ACHN (cell line): ENCODE data around the gene SIX5.

Experiments
- DNase-seq: peaks from one replicate; pipeline ENCODE4 v3.0.0-alpha.2; 2015
- in situ Hi-C: cut with HindIII; loops from 2 replicates; pipeline ENCODE4 v1.10.0; 2017; ENCODE audit warnings: low sequenced_read_pairs, low pct_ligation_motif_present, low pct_unique_long_range_greater_than_20kb

SIX5 gene

DNA sequence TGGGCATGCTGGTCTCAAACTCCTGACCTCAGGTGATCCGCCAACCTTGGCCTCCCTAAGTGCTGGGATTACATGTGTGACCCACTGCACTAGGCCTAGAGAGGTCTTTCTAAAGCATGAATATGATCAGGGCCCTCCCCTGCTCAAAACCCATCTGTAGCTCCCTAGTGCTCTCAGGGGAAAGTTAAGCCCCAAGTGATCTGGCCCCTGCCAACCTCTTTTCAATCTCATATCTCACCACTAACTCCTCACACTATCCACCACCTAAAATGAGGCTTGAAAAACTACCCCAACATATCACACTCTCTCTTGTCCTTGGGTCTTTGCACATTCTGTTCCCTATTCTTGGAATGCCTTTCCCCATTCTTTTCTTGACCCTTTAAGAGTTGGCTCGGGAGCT, 25.6 kb upstream of the SIX5 start:
- DNase-seq: no peak
- in situ Hi-C loops: no loop called here

DNA sequence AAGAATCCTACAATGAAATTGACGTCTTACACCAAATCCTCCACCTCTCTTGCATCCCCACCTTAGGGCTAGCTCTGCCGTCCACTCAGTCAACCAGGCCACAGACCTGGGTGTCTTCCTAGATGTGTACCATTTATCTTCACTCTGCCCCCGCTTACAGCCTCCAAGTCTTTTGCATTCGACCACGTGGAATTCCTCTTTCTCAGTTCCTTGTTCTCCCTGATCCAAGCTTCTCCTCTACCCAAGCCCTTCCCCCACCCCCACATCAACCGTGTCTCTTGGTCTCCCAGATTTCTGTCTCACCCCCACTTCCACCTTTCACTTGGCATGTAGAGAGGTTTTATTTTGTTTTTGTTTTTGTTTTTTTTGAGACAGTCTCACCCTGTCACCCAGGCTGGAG, 24.8 kb upstream of the SIX5 start:
- in situ Hi-C loops: no loop called here
- no peak for DNase-seq

DNA sequence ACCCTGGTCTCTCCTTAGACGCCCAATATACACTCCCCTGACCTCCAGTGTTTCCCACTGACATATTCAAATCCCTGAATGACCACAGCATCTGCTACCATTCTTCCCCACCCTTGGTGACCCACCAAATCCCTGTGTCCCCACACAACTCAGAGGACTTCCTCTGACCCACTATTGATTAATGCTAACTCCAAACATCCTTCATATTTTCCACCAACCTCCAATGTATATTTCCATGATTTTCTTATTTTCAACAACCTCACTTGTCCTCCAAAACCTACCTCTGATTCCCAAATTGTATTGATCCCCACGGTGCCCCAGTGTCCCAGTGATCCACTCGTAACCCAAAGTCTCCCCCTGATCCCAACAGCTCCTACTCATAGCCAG, 24.1 kb upstream of the SIX5 start:
- in situ Hi-C loops: no loop called here
- DNase-seq: no peak

DNA sequence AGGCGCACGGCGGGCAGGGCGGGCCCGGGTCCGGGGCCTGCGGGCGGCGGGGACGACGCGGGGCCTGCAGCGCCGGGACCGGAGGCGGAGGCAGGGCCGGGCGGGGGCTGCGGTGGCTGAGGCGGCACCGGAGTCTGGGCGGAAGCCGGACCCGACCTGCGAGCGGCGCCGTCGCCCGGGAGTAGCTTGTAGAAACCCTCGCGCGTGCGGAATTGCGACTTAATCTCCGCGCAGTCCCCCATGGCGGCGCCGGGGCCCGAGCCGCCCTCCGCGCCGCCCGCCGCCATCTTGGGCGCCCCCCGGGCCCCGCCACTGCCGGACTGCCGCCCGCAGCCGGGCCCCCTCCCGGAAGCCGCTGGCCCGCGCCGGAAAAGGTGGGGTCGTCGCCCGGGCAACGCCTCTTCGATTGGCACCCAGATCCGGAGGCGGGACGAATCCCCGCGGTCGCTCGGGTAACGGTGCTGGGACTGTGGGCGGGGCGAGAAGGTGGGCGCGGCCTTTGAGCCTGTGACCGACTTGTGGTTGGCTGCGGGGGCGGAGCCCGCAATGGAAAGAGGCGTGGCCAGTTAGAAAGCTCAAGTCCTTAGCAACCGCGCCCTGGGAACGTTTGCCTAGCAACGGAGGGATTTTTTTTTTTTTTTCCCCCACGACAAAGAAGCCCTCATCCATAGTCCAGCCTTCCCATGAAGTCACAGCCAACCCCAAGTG, 23.6 kb upstream of the SIX5 start, which contains the start of gene DMWD:
Gene DMWD (minus strand): TSS at position 376 of the 708 bp plus-strand sequence. CDS start 89 bp downstream, at position 287.
- DNase-seq: peak; percentile 96
- in situ Hi-C loops: no loop called here

DNA sequence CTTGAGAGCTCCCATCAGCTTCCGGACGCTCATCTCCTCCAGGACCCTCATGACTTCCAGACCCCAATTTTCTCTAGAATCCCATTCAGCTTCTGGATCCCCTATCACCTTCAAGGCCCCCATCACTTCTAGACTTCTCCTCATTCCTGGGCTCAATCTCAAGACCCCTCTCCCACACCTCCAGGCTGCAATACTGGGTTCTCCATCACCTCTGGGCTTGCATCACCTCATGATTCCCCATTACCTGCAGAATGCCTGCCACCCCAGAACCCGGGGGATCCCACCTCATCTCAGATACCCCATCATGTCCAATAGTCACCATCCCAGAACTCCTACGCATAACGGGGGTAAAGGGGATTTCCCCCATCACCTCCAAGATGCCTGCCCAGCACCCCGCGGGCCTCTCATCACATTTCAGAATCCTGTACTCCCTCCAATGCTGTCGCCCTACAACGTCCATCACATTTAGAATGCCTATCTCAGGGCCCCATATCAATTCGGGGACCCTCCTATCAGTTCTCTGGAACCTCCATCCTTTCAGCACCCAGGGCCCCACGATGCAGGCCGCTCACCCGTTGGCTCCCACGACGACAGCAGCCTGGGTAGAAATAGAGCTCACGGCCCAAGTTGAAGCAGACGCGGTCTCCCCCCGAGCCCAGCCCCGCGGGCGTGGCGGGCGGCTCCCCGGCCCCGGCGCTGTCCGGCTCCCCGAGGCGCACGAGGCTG, 22.9 kb upstream of the SIX5 start:
- DNase-seq: no peak
- in situ Hi-C loops: no loop called here

DNA sequence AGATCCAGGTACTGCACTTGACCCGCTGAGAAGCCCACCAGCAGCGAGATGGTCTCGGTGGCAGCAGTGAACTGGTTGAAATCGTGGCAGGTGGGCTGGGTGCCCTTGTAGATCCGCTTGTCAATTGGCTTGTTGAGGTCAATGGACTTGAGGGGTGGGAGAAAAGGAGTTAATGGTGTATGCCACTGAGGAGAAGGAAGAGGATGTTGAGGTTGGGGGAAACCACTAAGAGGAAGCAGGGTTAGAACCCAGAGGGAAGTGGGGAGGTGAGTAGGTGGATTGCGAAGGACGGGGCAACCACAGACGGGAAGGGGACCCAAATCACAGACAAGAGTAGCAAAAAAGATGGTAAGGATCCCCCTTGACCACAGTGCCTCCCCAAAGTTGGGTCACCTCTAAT, 21.9 kb upstream of the SIX5 start:
- in situ Hi-C loops: no loop called here
- DNase-seq: no peak

DNA sequence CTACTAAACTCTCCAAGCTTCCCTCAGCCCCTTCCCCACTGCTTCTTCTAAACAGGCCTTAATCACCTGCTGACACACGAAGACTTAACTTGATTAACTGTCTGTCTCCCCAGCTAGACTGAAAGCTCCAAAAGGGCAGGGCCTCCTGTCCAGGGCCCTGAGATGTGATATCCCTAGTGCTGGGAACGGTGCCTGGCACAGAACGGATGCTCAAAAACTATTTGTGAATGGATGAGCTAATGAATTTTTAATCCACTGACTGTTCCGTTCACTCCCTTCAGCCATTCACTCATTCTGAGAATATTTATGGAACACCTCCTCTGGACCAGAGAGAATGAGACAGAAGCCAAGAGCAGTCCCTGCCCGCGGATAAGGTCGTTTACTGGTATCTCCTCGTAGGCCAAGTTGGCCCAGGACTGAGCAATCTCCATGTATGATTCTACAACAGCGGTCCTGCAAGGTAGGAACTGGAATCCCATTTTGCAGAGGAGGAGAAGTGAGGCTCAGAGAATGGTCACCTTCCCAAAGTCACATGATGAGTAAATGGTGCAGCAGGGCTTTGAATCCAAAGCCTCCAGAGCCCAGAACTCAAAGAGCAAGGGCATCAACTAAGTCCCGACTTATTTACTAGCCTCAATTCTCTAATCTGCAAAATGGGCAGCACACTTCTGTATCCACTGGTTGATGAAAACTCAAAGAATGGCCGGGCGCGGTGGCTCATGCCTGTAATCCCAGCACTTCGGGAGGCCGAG, 20.2 kb upstream of the SIX5 start:
- DNase-seq: no peak
- in situ Hi-C loops: no loop called here

DNA sequence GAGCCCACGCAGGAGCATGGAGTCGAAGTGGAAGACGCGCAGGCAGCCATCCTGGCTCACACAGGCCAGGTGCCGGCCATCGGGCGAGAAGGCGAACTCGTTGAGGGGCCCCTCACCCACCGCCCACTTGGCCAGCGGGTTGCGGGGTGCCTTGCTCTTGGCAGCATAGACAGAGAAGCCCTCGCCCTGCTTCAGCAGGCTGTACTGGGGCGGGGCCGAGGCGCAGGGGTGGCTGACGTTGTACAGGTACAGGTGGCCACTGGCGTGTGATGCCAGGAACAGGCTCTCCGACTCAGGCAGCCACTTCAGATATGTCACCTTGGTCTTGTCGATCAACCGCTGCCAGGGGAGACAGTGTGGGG, 17.5 kb upstream of the SIX5 start:
- no peak for DNase-seq
- in situ Hi-C loops: no loop called here

DNA sequence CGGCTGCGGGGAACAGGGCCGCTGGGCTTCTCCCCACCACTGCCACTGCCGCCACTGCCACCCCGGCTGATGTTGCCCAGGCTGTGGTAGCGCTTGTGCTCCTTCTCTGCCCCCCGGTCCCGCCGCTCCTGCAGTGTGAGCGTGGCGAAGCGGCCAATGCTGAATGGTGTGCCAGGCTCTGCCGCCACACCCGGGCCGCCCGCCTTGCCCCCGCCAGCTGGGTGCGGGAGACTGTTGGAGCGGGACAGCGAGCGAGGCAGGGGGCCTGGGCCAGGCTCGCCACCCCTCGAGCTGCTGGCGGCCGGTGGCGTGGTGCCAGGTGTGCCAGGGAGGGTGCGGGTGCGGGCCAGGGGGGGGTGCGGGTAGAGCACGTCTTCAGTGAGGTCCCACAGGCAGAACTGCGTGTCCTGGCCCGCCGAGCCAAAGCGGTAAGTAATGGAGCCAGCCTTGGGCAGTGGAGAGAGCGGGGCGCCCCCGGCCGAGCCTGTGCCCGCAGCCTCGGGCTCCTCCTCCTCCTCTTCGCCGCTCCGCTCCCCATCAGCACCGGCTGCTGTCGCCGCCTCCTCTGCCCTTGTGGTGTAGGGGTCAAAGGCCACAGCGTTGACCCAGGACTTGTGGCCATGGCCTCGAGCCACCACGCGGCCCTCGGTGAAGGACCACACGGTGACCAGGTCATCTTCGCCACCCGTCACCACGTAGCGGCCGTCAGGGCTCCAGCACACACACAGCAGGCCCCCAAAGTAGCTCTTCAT, 16.9 kb upstream of the SIX5 start:
- in situ Hi-C loops: no loop called here
- DNase-seq: no peak

DNA sequence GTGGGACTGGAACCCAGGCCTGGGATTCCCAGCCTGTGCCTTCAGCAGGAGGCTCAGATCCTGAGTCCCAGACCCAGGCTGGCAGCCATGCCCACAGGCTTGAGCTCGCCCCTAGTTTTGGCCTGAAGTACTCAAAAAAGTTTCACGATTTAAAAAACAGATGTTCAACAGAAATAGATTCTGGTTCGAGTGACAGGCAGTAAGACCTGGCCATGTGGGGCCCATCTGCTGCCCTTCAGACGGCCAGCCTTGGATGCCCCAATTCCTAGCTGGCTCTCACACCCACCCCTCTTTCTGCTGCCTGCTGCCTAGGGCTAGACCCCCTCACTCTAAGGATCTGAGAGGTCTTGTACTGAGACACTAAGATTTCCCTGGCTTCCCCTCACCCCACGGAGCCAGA, 16.0 kb upstream of the SIX5 start:
- in situ Hi-C loops: no loop called here
- DNase-seq: no peak

DNA sequence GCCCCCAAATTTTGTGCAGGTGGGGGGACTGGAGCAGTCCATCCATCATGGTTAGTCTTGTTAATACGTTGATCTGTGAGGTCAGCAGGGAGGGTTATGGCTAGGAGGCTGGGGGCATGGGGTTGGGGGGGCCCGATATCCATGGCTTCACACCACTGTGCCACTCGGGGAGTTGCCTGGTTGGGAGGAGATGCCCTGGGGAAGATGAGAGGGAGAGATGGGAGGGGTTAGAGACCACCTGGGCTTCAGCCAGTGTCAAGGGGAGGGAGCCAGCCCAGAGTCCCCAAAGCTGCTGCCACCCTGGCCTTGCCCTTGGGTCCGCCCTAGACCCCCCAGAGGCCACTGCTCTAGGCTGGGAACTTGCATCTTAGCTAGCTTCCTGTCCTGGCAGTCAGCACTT, 15.0 kb upstream of the SIX5 start:
- in situ Hi-C loops: no loop called here
- no peak for DNase-seq

DNA sequence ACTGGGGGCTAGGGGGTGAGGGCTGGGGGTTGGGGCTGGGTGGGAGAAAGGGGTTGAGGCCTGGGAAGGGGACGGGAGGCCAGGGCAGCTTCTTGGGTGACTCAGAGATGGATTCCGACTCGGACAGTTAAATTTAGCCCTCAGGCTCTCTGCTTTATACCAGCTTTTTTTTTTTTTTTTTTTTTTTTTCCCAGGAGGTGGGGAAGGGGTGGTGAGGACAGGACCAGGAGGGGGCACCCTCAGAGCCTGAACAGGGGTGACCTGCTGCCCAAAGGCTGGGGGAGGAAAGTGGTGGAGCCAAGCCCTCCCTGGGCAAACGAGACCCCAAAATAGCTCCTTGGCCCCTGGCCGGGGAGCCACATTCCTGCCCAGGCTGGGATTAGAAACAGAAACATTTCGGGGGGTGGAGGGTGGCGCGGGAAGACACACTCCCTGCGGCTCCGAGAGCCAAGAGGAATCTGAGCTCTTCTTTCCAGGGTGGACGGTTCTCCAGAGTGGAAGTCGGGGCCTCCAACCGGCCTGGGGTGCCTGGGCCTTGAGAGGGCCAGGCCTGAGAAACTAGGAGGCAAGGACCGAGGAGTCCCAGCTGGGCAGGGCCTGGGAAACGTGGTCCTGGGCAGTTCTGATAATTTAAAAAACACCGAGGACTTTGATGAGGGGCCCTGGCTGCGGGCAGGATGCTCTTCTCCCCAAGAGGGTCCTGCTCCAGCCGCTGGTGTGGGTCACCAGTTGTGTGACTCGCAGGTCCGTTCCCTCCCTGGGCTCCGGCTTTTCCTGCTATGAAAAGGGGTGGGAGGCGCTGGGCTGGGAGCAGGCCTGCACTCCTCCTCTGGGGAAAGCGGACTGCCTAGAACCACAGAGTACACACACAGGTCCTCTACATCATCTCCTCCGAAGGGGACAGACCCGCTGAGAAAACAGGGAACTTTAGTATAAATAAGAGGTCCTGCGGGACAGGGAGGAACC, 14.1 kb upstream of the SIX5 start:
- peak; percentile 53 for DNase-seq
- in situ Hi-C loops: no loop called here

DNA sequence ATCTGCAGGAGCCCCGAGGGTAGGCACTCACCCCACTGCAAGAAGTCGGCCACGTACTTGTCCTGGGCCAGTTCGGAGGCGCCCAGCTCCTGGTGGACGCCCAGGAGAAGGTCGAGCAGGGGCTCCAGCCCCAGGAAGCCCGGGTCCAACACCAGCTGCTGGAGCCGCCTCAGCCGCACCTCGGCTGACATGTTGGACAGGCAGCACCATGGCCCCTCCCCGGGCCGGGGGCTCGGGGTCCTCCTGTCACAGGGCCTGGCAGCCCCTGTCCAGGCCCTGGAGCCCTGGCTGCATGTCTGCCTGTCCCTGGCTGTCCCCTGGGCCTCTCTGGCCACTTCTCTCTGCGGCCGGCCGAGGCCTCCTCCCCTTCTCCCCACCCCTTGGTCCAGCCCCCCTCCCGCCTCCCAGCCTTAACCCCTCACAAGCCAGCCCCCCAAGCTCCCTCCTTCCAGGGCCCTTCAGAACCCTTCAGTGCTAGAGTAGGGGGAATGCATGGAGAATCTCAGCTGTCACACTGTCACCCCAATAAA, 13.2 kb upstream of the SIX5 start, which contains the start of gene DMPK:
Gene DMPK (minus strand): TSS at position 329 of the 530 bp plus-strand sequence. CDS start 138 bp downstream, at position 191.
- in situ Hi-C loops: no loop called here
- DNase-seq: no peak

DNA sequence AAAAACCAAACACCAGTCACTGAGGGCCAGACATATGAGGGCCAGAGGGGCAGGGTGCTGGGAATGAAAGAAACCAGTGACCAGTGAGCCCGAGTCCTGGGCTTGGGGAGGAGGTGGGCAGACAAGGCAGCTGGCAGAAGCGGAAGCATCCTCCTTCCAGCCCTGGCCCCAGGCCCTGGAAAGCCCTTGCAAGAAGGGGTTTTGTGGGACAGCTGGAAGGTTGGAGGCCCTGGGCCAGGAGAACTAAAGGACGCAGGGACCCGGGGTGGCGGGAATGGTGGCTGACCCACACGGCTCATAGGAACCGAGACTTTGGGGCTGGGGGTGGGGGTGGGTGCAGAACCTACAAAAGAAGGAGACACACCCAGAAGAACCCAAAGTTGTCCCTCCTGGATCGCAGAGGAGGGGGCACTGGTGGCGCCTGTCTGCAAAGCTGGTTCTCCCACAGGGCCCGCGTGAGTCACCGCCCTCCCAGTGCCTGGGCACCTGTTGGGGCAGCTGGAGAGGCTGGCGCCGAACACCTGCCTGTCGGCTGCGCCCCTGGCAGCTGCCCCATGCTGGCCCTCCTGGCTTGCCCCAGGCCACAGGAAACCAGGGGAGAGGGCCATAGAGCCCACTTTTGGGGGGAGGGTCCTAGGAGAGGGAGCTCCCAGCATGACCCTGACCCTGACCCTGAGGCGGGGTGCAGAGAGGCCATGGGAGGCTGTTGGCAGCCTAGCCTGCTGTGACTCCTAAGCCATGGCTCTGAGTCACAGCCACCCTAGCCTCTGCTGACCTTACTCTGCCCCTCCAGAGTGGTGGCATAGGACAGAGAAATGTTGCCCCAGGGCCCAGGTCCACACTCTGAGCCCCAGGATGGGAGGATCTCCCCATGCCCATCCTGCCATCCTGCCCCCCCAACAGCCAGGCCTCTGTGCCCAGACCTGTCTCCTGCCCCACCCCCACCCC, 12.4 kb upstream of the SIX5 start:
- in situ Hi-C loops: no loop called here
- peak; percentile 32 for DNase-seq

DNA sequence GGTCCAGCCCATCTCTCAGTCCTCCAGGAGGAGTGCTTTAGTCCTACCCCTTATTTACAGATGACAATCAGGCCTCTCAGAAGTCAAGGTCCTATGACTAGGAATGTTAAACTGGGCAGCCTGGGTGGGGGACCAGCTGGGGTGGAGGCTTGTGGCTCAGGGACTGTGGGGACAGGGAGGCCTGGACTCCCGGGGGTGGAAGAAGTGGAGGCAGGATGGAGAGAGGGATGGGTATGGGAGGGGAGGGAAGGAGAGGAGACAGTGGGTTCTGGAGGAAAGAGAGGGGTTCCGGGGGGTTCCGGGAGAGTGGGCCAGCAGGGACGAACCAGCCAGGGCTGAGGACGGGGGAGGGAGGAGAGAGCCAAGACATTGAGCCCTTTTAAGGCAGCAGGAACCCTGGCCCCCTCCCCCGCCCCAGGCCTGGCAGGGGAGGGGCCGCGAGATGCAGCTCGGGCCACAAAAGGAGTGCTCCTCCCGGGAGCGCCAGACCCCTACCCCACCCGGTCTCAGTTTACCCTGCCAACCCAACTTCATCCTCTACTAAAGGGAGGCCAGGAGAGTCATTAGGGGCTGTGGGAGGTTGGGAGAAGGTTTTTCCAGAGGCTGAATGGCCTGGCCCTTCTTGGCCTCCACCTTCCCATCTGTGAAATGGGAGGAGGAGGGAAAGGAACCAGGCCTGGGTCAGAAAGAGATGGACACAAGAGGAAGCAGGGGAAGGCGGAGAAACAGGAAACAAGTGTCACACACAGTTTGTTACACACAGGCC, 11.6 kb upstream of the SIX5 start:
- DNase-seq: no peak
- in situ Hi-C loops: no loop called here

DNA sequence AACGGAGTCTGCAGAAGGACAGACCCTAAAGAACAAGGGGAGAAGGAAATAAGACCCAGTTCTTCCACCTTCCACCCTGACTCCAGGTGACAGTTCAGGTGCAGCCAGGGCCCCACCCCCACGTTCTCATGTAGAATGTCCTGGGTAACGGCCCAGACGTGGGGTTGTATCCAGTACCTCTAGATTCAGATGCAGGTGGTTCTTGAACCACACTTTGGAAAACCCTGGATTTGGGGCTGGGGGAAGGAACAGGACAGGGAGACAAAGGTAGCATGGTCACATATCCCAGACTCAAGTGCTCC, 11.0 kb upstream of the SIX5 start:
- in situ Hi-C loops: no loop called here
- DNase-seq: no peak
